Trophoblast cell (in vitro differentiated cells and primary cell): ENCODE results near the gene HSPB9. TPM values are rescaled to one million over a fixed set of nuclear protein-coding genes. Genes with fewer than 3 reads are reported as not detected.

Experiments
- DNase-seq, 2 donors: peaks; one replicate each; pipeline ENCODE4 v3.0.0-alpha.2; 2016
- H2AFZ ChIP-seq: 2 replicates; pipeline ENCODE4 v1.6.1; 2013; ENCODE audit warnings: low read length, moderate library complexity, mild to moderate bottlenecking; ENCODE audit not compliant: insufficient read depth, poor library complexity
- H2AK5ac ChIP-seq: 2 replicates; pipeline ENCODE4 v1.6.1; 2013; ENCODE audit warnings: mild to moderate bottlenecking, low read length
- H2BK120ac ChIP-seq: 2 replicates; pipeline ENCODE4 v1.6.1; 2013; ENCODE audit warnings: low read length, mild to moderate bottlenecking, moderate library complexity; ENCODE audit not compliant: insufficient read depth, poor library complexity
- H2BK12ac ChIP-seq: 2 replicates; pipeline ENCODE4 v1.6.1; 2013; ENCODE audit warnings: mild to moderate bottlenecking, low read length, moderate library complexity
- H2BK5ac ChIP-seq: 2 replicates; pipeline ENCODE4 v1.6.1; 2013; ENCODE audit warnings: low read length, low read depth, moderate library complexity, mild to moderate bottlenecking; ENCODE audit not compliant: poor library complexity
- H3K14ac ChIP-seq: 2 replicates; pipeline ENCODE4 v1.6.1; 2013; ENCODE audit warnings: mild to moderate bottlenecking, low read length
- H3K18ac ChIP-seq: 2 replicates; pipeline ENCODE4 v1.6.1; 2013; ENCODE audit warnings: mild to moderate bottlenecking, low read length
- H3K23ac ChIP-seq: 2 replicates; pipeline ENCODE4 v1.6.1; 2013; ENCODE audit warnings: low read length
- H3K27ac ChIP-seq: 2 replicates; pipeline ENCODE4 v1.5.1; 2013; ENCODE audit warnings: low read depth, mild to moderate bottlenecking, inconsistent platforms, low read length, moderate library complexity
- H3K27me3 ChIP-seq: 2 replicates; pipeline ENCODE4 v1.6.1; 2013; ENCODE audit warnings: inconsistent platforms, mild to moderate bottlenecking, low read length, moderate library complexity; ENCODE audit not compliant: insufficient read depth
- H3K36me3 ChIP-seq, 2 experiments: 1 replicate in 1 of 2; 2 replicates in 1 of 2; pipeline ENCODE4 v1.6.1; 2013; ENCODE audit warnings: low read length in 2 of 2, mild to moderate bottlenecking in 2 of 2, moderate library complexity in 1 of 2; ENCODE audit not compliant: insufficient read depth in 2 of 2, control insufficient read depth in 1 of 2
- H3K4ac ChIP-seq: 2 replicates; pipeline ENCODE4 v1.6.1; 2013; ENCODE audit warnings: low read depth, mild to moderate bottlenecking, low read length, moderate library complexity
- H3K4me1 ChIP-seq, 2 experiments: 1 replicate in 1 of 2; 2 replicates in 1 of 2; pipeline ENCODE4 v1.6.1; 2013; ENCODE audit warnings: low read length in 2 of 2, mild to moderate bottlenecking in 2 of 2, moderate library complexity in 1 of 2; ENCODE audit not compliant: insufficient read depth in 2 of 2, control insufficient read depth in 1 of 2
- H3K4me2 ChIP-seq: 2 replicates; pipeline ENCODE4 v1.6.1; 2013; ENCODE audit warnings: inconsistent platforms, mild to moderate bottlenecking, low read length, moderate library complexity
- H3K4me3 ChIP-seq: 2 replicates; pipeline ENCODE4 v1.5.1; 2013; ENCODE audit warnings: mild to moderate bottlenecking, low read depth, low read length, inconsistent platforms
- H3K79me1 ChIP-seq: one replicate; pipeline ENCODE4 v1.6.1; 2013; ENCODE audit warnings: low read length
- H3K79me2 ChIP-seq: 2 replicates; pipeline ENCODE4 v1.6.1; 2013; ENCODE audit warnings: low read length, mild to moderate bottlenecking; ENCODE audit not compliant: control insufficient read depth, insufficient read depth, poor library complexity
- H3K9ac ChIP-seq: 2 replicates; pipeline ENCODE4 v1.6.1; 2013; ENCODE audit warnings: mild to moderate bottlenecking, low read length
- H3K9me3 ChIP-seq: 2 replicates; pipeline ENCODE4 v1.6.1; 2013; ENCODE audit warnings: low read depth, mild to moderate bottlenecking, control low read depth, inconsistent platforms, low read length; ENCODE audit not compliant: insufficient read depth
- H4K12ac ChIP-seq: 2 replicates; pipeline ENCODE4 v1.6.1; 2013; ENCODE audit warnings: low read depth, mild to moderate bottlenecking, low read length, moderate library complexity
- H4K8ac ChIP-seq: 2 replicates; pipeline ENCODE4 v1.6.1; 2013; ENCODE audit warnings: low read depth, mild to moderate bottlenecking, low read length, moderate library complexity
- H4K91ac ChIP-seq: one replicate; pipeline ENCODE4 v1.6.1; 2013; ENCODE audit warnings: low read depth, mild to moderate bottlenecking, low read length, moderate library complexity
- WGBS: extraction: QIAGEN DNeasy Blood & Tissue Kit; methylation state at CpG from one replicate; pipeline ENCODE4 v1.1.7; 2013; ENCODE audit warnings: missing lambda C conversion rate; ENCODE audit not compliant: insufficient read length, insufficient coverage; ENCODE audit errors: extremely low coverage; 5-methylcytosine and 5-hydroxymethylcytosine counted together
- polyA plus RNA-seq: library from polyadenylated mRNA; stranded (reverse); fragments of 200-250 nt; gene quantifications from 2 replicates; pipeline ENCODE4 v1.2.3, GENCODE V29; 2013

Gene HSPB9, protein sequence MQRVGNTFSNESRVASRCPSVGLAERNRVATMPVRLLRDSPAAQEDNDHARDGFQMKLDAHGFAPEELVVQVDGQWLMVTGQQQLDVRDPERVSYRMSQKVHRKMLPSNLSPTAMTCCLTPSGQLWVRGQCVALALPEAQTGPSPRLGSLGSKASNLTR
- polyA plus RNA-seq = 0.01 and 0.03 TPM in 2 replicates

DNA sequence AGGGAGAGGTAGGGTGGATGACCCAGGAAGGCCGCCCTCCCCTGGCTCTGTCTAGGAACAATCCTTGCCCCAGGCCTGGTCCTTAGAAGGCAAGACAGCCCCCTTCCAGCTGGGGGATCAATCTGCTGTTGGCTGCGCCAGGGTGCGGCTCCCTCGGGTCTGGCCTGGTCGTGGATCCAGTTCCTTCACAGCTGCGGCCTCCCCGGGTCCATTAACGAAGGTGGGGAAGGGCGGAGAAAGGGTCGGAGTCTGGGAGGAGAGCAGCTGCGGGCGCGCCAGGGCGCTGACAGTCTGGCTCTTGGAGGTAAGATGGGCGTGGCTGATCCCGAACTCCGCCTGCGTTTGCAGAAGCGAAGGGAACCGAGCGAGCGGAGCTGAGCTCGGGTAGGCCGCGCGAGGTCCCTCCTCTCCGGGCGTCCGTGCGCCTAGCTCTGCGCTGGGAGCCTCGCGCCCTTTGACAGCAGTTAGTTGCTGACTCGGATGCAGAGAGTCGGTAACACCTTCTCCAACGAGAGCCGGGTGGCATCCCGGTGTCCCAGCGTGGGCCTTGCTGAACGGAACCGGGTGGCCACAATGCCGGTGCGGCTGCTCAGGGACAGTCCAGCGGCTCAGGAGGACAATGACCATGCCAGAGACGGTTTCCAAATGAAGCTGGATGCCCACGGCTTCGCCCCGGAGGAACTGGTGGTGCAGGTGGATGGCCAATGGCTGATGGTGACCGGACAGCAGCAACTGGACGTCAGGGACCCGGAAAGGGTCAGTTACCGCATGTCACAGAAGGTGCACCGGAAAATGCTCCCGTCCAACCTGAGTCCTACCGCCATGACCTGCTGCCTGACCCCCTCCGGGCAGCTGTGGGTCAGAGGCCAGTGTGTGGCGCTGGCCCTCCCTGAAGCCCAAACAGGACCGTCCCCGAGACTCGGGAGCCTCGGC, at the start of gene HSPB9:
Gene HSPB9 (plus strand): TSS at position 434 of the 933 bp plus-strand sequence. CDS start 47 bp downstream, at position 481.
- Histone ChIP-seq H2BK120ac (no peak within 1 kb of the TSS), H2BK12ac (no peak within 1 kb of the TSS), H2BK5ac (no peak within 1 kb of the TSS), H3K23ac (no peak within 1 kb of the TSS), H3K18ac (no peak within 1 kb of the TSS), H3K79me1 (no peaks in the 10 kb centered on the region), H3K14ac (no peak within 1 kb of the TSS), H3K27ac (no peak within 1 kb of the TSS), H3K4me3 (no peak within 1 kb of the TSS), H3K27me3 (no peaks in the 10 kb centered on the region), H4K8ac (peak within 1 kb of the TSS; percentile 3), H3K4me1 (peaks cover 0 to 16% of the 10 kb centered on the region in 2 experiments), H3K79me2 (no peaks in the 10 kb centered on the region), H2AK5ac (no peak within 1 kb of the TSS), H3K4ac (no peak within 1 kb of the TSS), H4K12ac (peak within 1 kb of the TSS; percentile 37), H3K9ac (no peak within 1 kb of the TSS), H2AFZ (peak within 1 kb of the TSS; percentile 3), H3K36me3 (peaks cover 18 to 24% of the 10 kb centered on the region in 2 experiments), H4K91ac (no peak within 1 kb of the TSS), H3K9me3 (no peaks in the 10 kb centered on the region), H3K4me2 (peak within 1 kb of the TSS; percentile 31)
- peak; percentile 96 for DNase-seq
- WGBS = no CpG with 5 or more reads among the region's 61 CpGs

DNA sequence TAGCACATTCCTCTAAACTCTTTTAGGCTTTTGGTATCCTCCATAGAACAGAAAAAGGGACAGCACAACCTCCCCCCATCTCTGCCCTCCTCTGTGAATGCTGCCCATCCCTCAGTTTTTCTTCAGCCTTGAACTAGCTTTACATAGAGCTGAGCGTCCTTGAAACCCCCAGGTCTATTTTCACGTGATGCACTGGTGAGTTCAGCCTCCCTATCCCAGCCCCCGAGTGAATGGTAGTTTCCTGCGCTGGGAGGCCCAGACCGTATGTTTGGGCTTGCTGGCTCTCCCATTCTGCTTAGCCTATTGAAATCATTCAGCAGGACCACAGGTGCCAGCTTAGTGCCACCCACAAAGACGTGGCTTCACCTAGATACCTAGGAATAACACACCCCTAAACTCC, 46.8 kb upstream of the HSPB9 start:
- no peaks in the 10 kb centered on the region for H3K36me3 ChIP-seq
- no peaks in the 10 kb centered on the region for H3K79me2 ChIP-seq
- no peak overlapping the region for H2BK120ac ChIP-seq
- H3K4me2 ChIP-seq = no peak overlapping the region
- no peak overlapping the region for H3K27ac ChIP-seq
- H2BK5ac ChIP-seq = no peak overlapping the region
- peaks cover 23% of the 10 kb centered on the region for H3K27me3 ChIP-seq
- no peak for DNase-seq
- H3K23ac ChIP-seq = no peak overlapping the region
- WGBS = no CpG with 5 or more reads among the region's 6 CpGs
- no peak overlapping the region for H2AK5ac ChIP-seq
- no peak overlapping the region for H3K4me3 ChIP-seq
- no peak overlapping the region for H3K9ac ChIP-seq
- H4K91ac ChIP-seq = no peak overlapping the region
- H4K12ac ChIP-seq = no peak overlapping the region
- H3K79me1 ChIP-seq = no peaks in the 10 kb centered on the region
- no peak overlapping the region for H3K18ac ChIP-seq
- H3K4me1 ChIP-seq = no peaks in the 10 kb centered on the region
- no peak overlapping the region for H2AFZ ChIP-seq
- H3K4ac ChIP-seq = no peak overlapping the region
- no peak overlapping the region for H2BK12ac ChIP-seq
- no peaks in the 10 kb centered on the region for H3K9me3 ChIP-seq
- no peak overlapping the region for H4K8ac ChIP-seq
- no peak overlapping the region for H3K14ac ChIP-seq

DNA sequence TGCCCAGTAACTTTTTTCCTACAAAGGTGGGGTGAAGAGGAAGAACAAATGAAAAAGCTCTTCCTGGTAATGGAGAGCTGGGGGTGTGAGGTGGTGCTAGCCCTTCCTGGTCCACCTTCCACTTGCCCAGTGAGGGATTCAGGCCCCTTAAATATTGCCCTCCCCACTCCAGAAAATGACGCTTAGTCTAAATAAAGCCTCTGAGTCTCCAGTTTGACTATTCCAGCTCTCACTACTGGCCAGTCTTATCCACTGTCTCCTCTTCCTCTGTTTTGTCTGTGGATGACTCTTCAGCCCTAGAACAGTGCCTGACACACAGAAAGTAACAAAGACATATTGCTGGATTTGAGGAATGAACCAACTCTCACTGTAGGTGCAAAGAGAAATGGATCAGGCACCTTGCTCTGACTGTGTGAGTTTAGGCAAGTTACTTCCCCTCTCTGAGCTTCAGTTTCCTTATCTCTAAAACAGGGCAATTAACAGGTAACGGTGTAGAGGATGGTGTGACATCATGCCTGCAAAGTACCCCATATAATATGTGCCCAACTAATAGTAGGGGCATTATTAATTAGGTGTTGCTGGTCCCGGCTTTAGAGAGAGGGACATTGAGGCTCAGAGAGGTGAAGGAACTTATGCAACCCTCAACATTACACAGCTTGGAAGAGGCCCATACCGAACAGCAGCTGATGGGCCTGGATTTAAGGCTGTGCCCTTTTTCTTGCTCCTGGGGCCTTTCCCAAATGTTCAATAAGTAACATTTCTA, 45.6 kb upstream of the HSPB9 start:
- H2BK5ac ChIP-seq = no peak overlapping the region
- no peak overlapping the region for H3K23ac ChIP-seq
- H4K8ac ChIP-seq = no peak overlapping the region
- H3K27ac ChIP-seq = no peak overlapping the region
- no peak overlapping the region for H2AFZ ChIP-seq
- H3K18ac ChIP-seq = no peak overlapping the region
- WGBS = no CpG with 5 or more reads among the region's 4 CpGs
- no peak overlapping the region for H4K12ac ChIP-seq
- H3K36me3 ChIP-seq = no peaks in the 10 kb centered on the region
- H3K4ac ChIP-seq = no peak overlapping the region
- H3K9me3 ChIP-seq = no peaks in the 10 kb centered on the region
- no peak overlapping the region for H3K9ac ChIP-seq
- H3K4me1 ChIP-seq = no peaks in the 10 kb centered on the region
- no peak overlapping the region for H3K4me3 ChIP-seq
- no peak for DNase-seq
- no peaks in the 10 kb centered on the region for H3K79me2 ChIP-seq
- H3K79me1 ChIP-seq = no peaks in the 10 kb centered on the region
- H3K14ac ChIP-seq = no peak overlapping the region
- H2BK12ac ChIP-seq = no peak overlapping the region
- H3K4me2 ChIP-seq = no peak overlapping the region
- H2AK5ac ChIP-seq = no peak overlapping the region
- peaks cover 17% of the 10 kb centered on the region for H3K27me3 ChIP-seq
- no peak overlapping the region for H4K91ac ChIP-seq
- H2BK120ac ChIP-seq = no peak overlapping the region

DNA sequence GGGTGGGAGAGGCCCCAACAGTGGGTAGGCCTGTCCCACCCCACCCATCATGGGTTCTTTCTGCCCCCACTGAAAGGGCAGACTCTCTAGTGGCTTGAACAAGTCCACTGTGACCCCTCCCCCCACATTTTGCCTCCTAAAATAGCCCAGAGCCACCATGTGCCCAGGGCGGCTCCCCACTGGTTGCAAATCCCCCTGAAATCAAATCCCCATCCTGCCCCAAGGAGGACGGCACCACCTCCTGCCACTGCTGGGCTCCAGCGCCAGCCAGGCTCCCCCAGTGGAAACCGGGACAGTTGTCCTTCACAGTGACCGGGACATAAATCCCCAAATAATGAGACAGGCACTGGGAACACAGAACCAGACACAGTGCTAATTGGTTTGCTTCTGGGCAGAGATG, 44.8 kb upstream of the HSPB9 start:
- Histone ChIP-seq H4K12ac (no peak overlapping the region), H3K4ac (no peak overlapping the region), H3K4me1 (no peaks in the 10 kb centered on the region), H3K23ac (no peak overlapping the region), H3K9ac (no peak overlapping the region), H2BK12ac (no peak overlapping the region), H3K27ac (no peak overlapping the region), H3K36me3 (no peaks in the 10 kb centered on the region), H2AFZ (no peak overlapping the region), H2AK5ac (no peak overlapping the region), H3K79me1 (no peaks in the 10 kb centered on the region), H3K9me3 (no peaks in the 10 kb centered on the region), H3K79me2 (no peaks in the 10 kb centered on the region), H4K8ac (no peak overlapping the region), H3K14ac (no peak overlapping the region), H4K91ac (no peak overlapping the region), H2BK120ac (no peak overlapping the region), H3K4me3 (no peak overlapping the region), H3K18ac (no peak overlapping the region), H2BK5ac (no peak overlapping the region), H3K4me2 (no peak overlapping the region), H3K27me3 (peaks cover 9% of the 10 kb centered on the region)
- no peak for DNase-seq
- no CpG with 5 or more reads among the region's 5 CpGs for whole genome bisulfite sequencing
